Measurements from ENCODE around the gene CLDN8.

- peak; percentile 68 for TF ChIP-seq CTCF (IDR thresholded peaks at IDR 0.05)
- no peak for TF ChIP-seq ZFX (IDR thresholded peaks at IDR 0.05; ENCODE audit: borderline replicate concordance)
These were observed 41.9 kb upstream of the CLDN8 start for GRCh38 chr21:30257773-30258172.

Data from 22Rv1 (cell line).